Loucy (cell line): ENCODE measurements around the gene PHACTR2.

Experiments used
- EZH2phosphoT487 ChIP-seq: fragments of 200-600 bp; IDR thresholded peaks from 2 replicates; pipeline ENCODE4 v1.6.1; 2018; ENCODE audit warnings: antibody characterized with exemption, mild to moderate bottlenecking, moderate library complexity, borderline replicate concordance
- TF ChIP-seq, protein P1 (sequence below): fragments of 200-600 bp; sonication (generic); conservative IDR thresholded peaks from 2 replicates; pipeline ENCODE4 v1.5.1; 2014; ENCODE audit warnings: mild to moderate bottlenecking, antibody characterized with exemption, low read length

DNA sequence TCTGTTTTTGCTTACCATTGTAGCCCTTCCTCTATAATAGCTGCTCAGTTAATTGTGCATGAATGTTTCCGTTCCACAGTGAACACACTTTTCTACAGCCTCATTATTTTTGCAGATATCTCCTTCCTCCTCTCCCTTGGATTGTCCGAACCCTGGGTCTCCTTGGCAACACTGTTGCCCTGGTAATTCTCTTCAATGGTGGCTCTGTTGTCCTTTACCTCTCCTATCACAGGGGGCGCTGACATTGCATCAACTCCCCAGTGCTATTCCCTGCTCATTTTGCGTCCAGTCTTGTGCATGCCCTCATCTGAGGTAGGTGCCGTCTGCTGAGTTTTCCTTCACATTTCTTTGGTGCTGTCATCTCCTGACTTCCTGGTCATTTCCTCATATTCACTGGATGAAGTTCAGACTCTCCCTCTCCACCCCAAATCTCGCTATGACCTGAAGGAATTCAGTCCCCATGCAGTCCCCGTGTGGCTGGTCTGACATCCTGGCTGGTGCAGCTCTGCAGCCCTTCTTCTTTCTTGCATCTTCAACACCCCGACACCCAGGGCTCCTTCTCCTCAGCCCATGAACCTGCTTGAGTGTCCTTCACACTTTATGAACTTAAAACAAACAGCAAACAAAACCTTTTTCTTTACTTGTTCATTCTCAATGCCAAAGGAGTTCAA lies 21.1 kb downstream of the PHACTR2 start:
- TF ChIP-seq, protein P1, sequence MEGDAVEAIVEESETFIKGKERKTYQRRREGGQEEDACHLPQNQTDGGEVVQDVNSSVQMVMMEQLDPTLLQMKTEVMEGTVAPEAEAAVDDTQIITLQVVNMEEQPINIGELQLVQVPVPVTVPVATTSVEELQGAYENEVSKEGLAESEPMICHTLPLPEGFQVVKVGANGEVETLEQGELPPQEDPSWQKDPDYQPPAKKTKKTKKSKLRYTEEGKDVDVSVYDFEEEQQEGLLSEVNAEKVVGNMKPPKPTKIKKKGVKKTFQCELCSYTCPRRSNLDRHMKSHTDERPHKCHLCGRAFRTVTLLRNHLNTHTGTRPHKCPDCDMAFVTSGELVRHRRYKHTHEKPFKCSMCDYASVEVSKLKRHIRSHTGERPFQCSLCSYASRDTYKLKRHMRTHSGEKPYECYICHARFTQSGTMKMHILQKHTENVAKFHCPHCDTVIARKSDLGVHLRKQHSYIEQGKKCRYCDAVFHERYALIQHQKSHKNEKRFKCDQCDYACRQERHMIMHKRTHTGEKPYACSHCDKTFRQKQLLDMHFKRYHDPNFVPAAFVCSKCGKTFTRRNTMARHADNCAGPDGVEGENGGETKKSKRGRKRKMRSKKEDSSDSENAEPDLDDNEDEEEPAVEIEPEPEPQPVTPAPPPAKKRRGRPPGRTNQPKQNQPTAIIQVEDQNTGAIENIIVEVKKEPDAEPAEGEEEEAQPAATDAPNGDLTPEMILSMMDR, result peak; percentile 26; the same call in 1 of the 2 replicates
- no peak for TF ChIP-seq EZH2phosphoT487
